Endodermal cell (in vitro differentiated cells): ENCODE measurements around the gene NPAS3. TPM values are rescaled to one million over a fixed set of nuclear protein-coding genes. Genes with fewer than 3 reads are reported as not detected.

Experiments used
- DNase-seq: peaks from one replicate; pipeline ENCODE4 v3.0.0-alpha.2; 2017
- H3K27ac ChIP-seq: 2 replicates; pipeline ENCODE4 v1.5.1; 2013; ENCODE audit warnings: mild to moderate bottlenecking, low read depth, low read length, moderate library complexity
- H3K27me3 ChIP-seq: 2 replicates; pipeline ENCODE4 v1.6.1; 2013; ENCODE audit warnings: mild to moderate bottlenecking, low read length, moderate library complexity; ENCODE audit not compliant: insufficient read depth, control insufficient read depth, poor library complexity, severe bottlenecking
- H3K36me3 ChIP-seq: 2 replicates; pipeline ENCODE4 v1.7.0; 2013; ENCODE audit warnings: mild to moderate bottlenecking, low read length, moderate library complexity; ENCODE audit not compliant: control insufficient read depth, insufficient read depth
- H3K4me1 ChIP-seq: one replicate; pipeline ENCODE4 v1.7.0; 2013; ENCODE audit warnings: low read length; ENCODE audit not compliant: control insufficient read depth, insufficient read depth
- H3K4me3 ChIP-seq: 2 replicates; pipeline ENCODE4 v1.5.1; 2013; ENCODE audit warnings: mild to moderate bottlenecking, low read length, moderate library complexity
- H3K9ac ChIP-seq: 2 replicates; pipeline ENCODE4 v1.6.1; 2013; ENCODE audit warnings: mild to moderate bottlenecking, low read length, moderate library complexity; ENCODE audit not compliant: poor library complexity, severe bottlenecking; ENCODE audit errors: extremely low read depth
- H3K9me3 ChIP-seq: 2 replicates; pipeline ENCODE4 v1.6.1; 2013; ENCODE audit warnings: mild to moderate bottlenecking, low read length, moderate library complexity; ENCODE audit not compliant: control insufficient read depth
- H3K27ac Mint-ChIP-seq: 2 replicates; pipeline ENCODE4 v1.8.0; 2020; ENCODE audit warnings: mixed read lengths
- H3K27me3 Mint-ChIP-seq: 2 replicates; pipeline ENCODE4 v1.8.0; 2021; ENCODE audit warnings: mild to moderate bottlenecking, mixed read lengths; ENCODE audit not compliant: insufficient read depth
- H3K36me3 Mint-ChIP-seq: 2 replicates; pipeline ENCODE4 v1.8.0; 2020; ENCODE audit warnings: low read depth, mixed read lengths
- H3K4me1 Mint-ChIP-seq: 2 replicates; pipeline ENCODE4 v1.8.0; 2020; ENCODE audit warnings: mixed read lengths
- H3K4me3 Mint-ChIP-seq: 2 replicates; pipeline ENCODE4 v1.8.0; 2020; ENCODE audit warnings: mild to moderate bottlenecking, moderate library complexity, mixed read lengths
- H3K9me3 Mint-ChIP-seq: 2 replicates; pipeline ENCODE4 v1.8.0; 2020; ENCODE audit warnings: mild to moderate bottlenecking, mixed read lengths
- CTCF ChIP-seq: fragments of 200-600 bp; sonication (generic); conservative IDR thresholded peaks from 2 replicates; pipeline ENCODE4 v1.5.0; 2021; ENCODE audit warnings: antibody characterized with exemption, mild to moderate bottlenecking
- WGBS, 2 experiments: methylation state at CpG; one replicate each; pipeline versions ENCODE4 v1.1.5 to v1.1.7; 2013; ENCODE audit warnings: missing lambda C conversion rate in 2 of 2, mixed read lengths in 1 of 2; ENCODE audit not compliant: insufficient coverage in 1 of 2, insufficient read length in 1 of 2; 5-methylcytosine and 5-hydroxymethylcytosine counted together
- total RNA-seq, 2 donors: library from RNA; stranded (reverse); fragmentation: NEBNext Ultra II Directional in 1 of 2; extraction: Animal tissue kit (Norgen Biotek cat#: 25700) in 1 of 2; gene quantifications; 2 replicates in 1 of 2; 3 replicates in 1 of 2; pipeline ENCODE4 v1.2.1, GENCODE V29; 2021

Gene NPAS3
- total RNA-seq, 2 donors from 2014 or later = 1.4 to 1.6 TPM

GRCh38 chr14:33505963-33506329, 567.3 kb downstream of the NPAS3 start:
- Histone ChIP-seq H3K27me3 (no peaks in the 10 kb centered on the region), H3K27ac (no peak overlapping the region), H3K36me3 (no peaks in the 10 kb centered on the region), H3K4me1 (no peaks in the 10 kb centered on the region), H3K4me3 (no peak overlapping the region), H3K9ac (no peak overlapping the region), H3K9me3 (no peaks in the 10 kb centered on the region)
- H3K27me3 Mint-ChIP-seq = peaks cover 2% of the 10 kb centered on the region
- no peaks in the 10 kb centered on the region for H3K36me3 Mint-ChIP-seq
- H3K9me3 Mint-ChIP-seq = no peaks in the 10 kb centered on the region
- H3K4me3 Mint-ChIP-seq = no peak overlapping the region
- no peak overlapping the region for H3K27ac Mint-ChIP-seq
- TF ChIP-seq CTCF = no peak
- WGBS, 2 experiments = 95 to 100% methylated on average over 4 to 6 of the region's 6 CpGs
- H3K4me1 Mint-ChIP-seq = peaks cover 7% of the 10 kb centered on the region
- DNase-seq = no peak

- Mint-ChIP-seq H3K4me1 (peaks cover 7% of the 10 kb centered on the region), H3K4me3 (no peak overlapping the region), H3K9me3 (no peaks in the 10 kb centered on the region), H3K27ac (no peak overlapping the region), H3K27me3 (no peaks in the 10 kb centered on the region), H3K36me3 (no peaks in the 10 kb centered on the region)
- no peak for TF ChIP-seq CTCF
- WGBS, 2 experiments = 90 to 94% methylated on average over 5 to 9 of the region's 9 CpGs
- H3K27me3 ChIP-seq = no peaks in the 10 kb centered on the region
- H3K27ac ChIP-seq = no peak overlapping the region
- DNase-seq = no peak
- no peaks in the 10 kb centered on the region for H3K4me1 ChIP-seq
- no peak overlapping the region for H3K9ac ChIP-seq
- H3K9me3 ChIP-seq = no peaks in the 10 kb centered on the region
- no peak overlapping the region for H3K4me3 ChIP-seq
- H3K36me3 ChIP-seq = no peaks in the 10 kb centered on the region
Measured at GRCh38 chr14:33508126-33509062, 569.7 kb downstream of the NPAS3 start.

GRCh38 chr14:33509454-33509853, 570.8 kb downstream of the NPAS3 start:
- H3K36me3 ChIP-seq = no peaks in the 10 kb centered on the region
- no peaks in the 10 kb centered on the region for H3K9me3 ChIP-seq
- no peak for TF ChIP-seq CTCF
- Mint-ChIP-seq H3K27me3 (no peaks in the 10 kb centered on the region), H3K27ac (no peak overlapping the region), H3K9me3 (no peaks in the 10 kb centered on the region), H3K4me1 (peaks cover 7% of the 10 kb centered on the region), H3K36me3 (no peaks in the 10 kb centered on the region), H3K4me3 (no peak overlapping the region)
- H3K27ac ChIP-seq = peak overlapping the region; percentile 61
- H3K9ac ChIP-seq = no peak overlapping the region
- DNase-seq = no peak
- no peaks in the 10 kb centered on the region for H3K27me3 ChIP-seq
- H3K4me3 ChIP-seq = no peak overlapping the region
- H3K4me1 ChIP-seq = no peaks in the 10 kb centered on the region
- 91 to 96% methylated on average over 3 of the region's 3 CpGs for WGBS, 2 experiments
